K562 (cell line): ENCODE results near the gene PRRC2C. TPM values are rescaled to one million over a fixed set of nuclear protein-coding genes. Genes with fewer than 3 reads are reported as not detected.

Source experiments
- BRF2 ChIP-seq: IDR thresholded peaks from 3 replicates; pipeline ENCODE4 v1.6.1; 2011; ENCODE audit warnings: borderline replicate concordance, mild to moderate bottlenecking; ENCODE audit not compliant: insufficient read length, insufficient read depth
- CBFA2T3 ChIP-seq: fragments of 450-650 bp; IDR thresholded peaks from 2 replicates; pipeline ENCODE4 v1.6.1; 2017
- CREBBP ChIP-seq: IDR thresholded peaks from one replicate; pipeline ENCODE4 v1.6.1; 2012; ENCODE audit warnings: low read depth, mild to moderate bottlenecking, control low read depth, inconsistent platforms, low read length
- FOSL1 ChIP-seq: fragments of 200-800 bp; sonication (Bioruptor generic); conservative IDR thresholded peaks from 2 replicates; pipeline ENCODE4 v1.6.1; 2016; ENCODE audit warnings: missing genetic modification characterization, missing compliant biosample characterization
- HES1 ChIP-seq: fragments of 450-650 bp; IDR thresholded peaks from 2 replicates; pipeline ENCODE4 v1.6.1; 2016; ENCODE audit warnings: low read depth, mild to moderate bottlenecking, moderate library complexity
- IFI16 ChIP-seq: fragments of 250-450 bp; sonication (Bioruptor Pico); IDR thresholded peaks from 2 replicates; pipeline ENCODE4 v2.1.2; 2022; ENCODE audit warnings: mild to moderate bottlenecking, inconsistent platforms
- ILK ChIP-seq: fragments of 450-650 bp; IDR thresholded peaks from 2 replicates; pipeline ENCODE4 v1.6.1; 2016; ENCODE audit warnings: missing genetic modification characterization, low read depth, mild to moderate bottlenecking, missing compliant biosample characterization, moderate library complexity, borderline replicate concordance
- IRF2 ChIP-seq: sonication (generic); formaldehyde crosslinking; IDR thresholded peaks from 2 replicates; pipeline ENCODE4 v1.8.1; 2022; ENCODE audit warnings: mild to moderate bottlenecking, missing genetic modification reagents
- KAT2B ChIP-seq: IDR thresholded peaks from one replicate; pipeline ENCODE4 v1.6.1; 2012; ENCODE audit warnings: low read depth, mild to moderate bottlenecking, control low read depth, inconsistent platforms, low read length, moderate library complexity
- MAFF ChIP-seq: IDR thresholded peaks from 2 replicates; pipeline ENCODE4 v1.6.1; 2012; ENCODE audit warnings: low read length, improper control_type of control experiment
- NR3C1 ChIP-seq: sonication (generic); formaldehyde crosslinking; IDR thresholded peaks from 2 replicates; pipeline ENCODE4 v1.8.1; 2022; ENCODE audit warnings: missing genetic modification reagents
- PBX2 ChIP-seq, 2 experiments: IDR thresholded peaks in 1 of 2; conservative IDR thresholded peaks in 1 of 2; 2 replicates each; pipeline ENCODE4 v1.6.1; 2016; ENCODE audit warnings: low read depth in 2 of 2, mild to moderate bottlenecking in 1 of 2, missing compliant biosample characterization in 1 of 2, missing genetic modification characterization in 1 of 2, moderate library complexity in 1 of 2
- SLC30A9 ChIP-seq: fragments of 250-450 bp; sonication (Bioruptor Pico); IDR thresholded peaks from 2 replicates; pipeline ENCODE4 v1.8.0; 2022; ENCODE audit warnings: mild to moderate bottlenecking, moderate library complexity
- TAF7 ChIP-seq: fragments of 450-650 bp; IDR thresholded peaks from 2 replicates; pipeline ENCODE4 v1.6.1; 2016; ENCODE audit warnings: missing genetic modification characterization, missing compliant biosample characterization
- TFAM ChIP-seq: fragments of 250-450 bp; sonication (Bioruptor Pico); conservative IDR thresholded peaks from 2 replicates; pipeline ENCODE4 v1.5.0; 2021; ENCODE audit warnings: mild to moderate bottlenecking, moderate library complexity
- polyA plus RNA-seq, 8 experiments: library from polyadenylated mRNA; depleted of rRNA in 4 of 8; stranded (reverse) in 5 of 8; unstranded in 3 of 8; fragments of >200 nt; fragmentation: Nextera tagmentation in 2 of 8; fragmentation: Illumina TruSeq in 1 of 8; extraction: Ambion mirVana in 2 of 8; extraction: Trizol in 1 of 8; gene quantifications; 2 replicates each; pipeline versions ENCODE4 v1.2.1 to v1.2.3, GENCODE V29; 2011 to 2014; ENCODE audit warnings: inconsistent platforms in 1 of 8, missing spikeins in 1 of 8
- total RNA-seq, 7 experiments: library from RNA; depleted of rRNA in 6 of 7; stranded (reverse); fragments of >200 nt in 6 of 7; fragmentation: Illumina TruSeq in 2 of 7; extraction: Trizol in 2 of 7; gene quantifications; 2 replicates each; pipeline versions ENCODE4 v1.2.1 to v1.2.3, GENCODE V29; 2011 to 2021; ENCODE audit warnings: low replicate concordance in 1 of 7
- TF ChIP-seq, protein P1 (sequence below): fragments of 450-650 bp; IDR thresholded peaks from 2 replicates; pipeline ENCODE4 v1.6.1; 2017; ENCODE audit warnings: antibody characterized with exemption, mild to moderate bottlenecking
- TF ChIP-seq, protein P2 (sequence below): fragments of 450-650 bp; IDR thresholded peaks from 2 replicates; pipeline ENCODE4 v1.6.1; 2016; ENCODE audit warnings: missing biosample characterization, missing genetic modification characterization

Gene PRRC2C
- total and polyA plus RNA-seq, 9 of the 15 experiments (the other 6 are each of a cell fraction or from before 2014, with no cell fraction given): 61.9 to 237 (median 105) TPM

- no peak for TF ChIP-seq SLC30A9 (CRISPR knock-in tag)
- TF ChIP-seq FOSL1: no peak
- no peak for TF ChIP-seq MAFF
- TF ChIP-seq, protein P1, sequence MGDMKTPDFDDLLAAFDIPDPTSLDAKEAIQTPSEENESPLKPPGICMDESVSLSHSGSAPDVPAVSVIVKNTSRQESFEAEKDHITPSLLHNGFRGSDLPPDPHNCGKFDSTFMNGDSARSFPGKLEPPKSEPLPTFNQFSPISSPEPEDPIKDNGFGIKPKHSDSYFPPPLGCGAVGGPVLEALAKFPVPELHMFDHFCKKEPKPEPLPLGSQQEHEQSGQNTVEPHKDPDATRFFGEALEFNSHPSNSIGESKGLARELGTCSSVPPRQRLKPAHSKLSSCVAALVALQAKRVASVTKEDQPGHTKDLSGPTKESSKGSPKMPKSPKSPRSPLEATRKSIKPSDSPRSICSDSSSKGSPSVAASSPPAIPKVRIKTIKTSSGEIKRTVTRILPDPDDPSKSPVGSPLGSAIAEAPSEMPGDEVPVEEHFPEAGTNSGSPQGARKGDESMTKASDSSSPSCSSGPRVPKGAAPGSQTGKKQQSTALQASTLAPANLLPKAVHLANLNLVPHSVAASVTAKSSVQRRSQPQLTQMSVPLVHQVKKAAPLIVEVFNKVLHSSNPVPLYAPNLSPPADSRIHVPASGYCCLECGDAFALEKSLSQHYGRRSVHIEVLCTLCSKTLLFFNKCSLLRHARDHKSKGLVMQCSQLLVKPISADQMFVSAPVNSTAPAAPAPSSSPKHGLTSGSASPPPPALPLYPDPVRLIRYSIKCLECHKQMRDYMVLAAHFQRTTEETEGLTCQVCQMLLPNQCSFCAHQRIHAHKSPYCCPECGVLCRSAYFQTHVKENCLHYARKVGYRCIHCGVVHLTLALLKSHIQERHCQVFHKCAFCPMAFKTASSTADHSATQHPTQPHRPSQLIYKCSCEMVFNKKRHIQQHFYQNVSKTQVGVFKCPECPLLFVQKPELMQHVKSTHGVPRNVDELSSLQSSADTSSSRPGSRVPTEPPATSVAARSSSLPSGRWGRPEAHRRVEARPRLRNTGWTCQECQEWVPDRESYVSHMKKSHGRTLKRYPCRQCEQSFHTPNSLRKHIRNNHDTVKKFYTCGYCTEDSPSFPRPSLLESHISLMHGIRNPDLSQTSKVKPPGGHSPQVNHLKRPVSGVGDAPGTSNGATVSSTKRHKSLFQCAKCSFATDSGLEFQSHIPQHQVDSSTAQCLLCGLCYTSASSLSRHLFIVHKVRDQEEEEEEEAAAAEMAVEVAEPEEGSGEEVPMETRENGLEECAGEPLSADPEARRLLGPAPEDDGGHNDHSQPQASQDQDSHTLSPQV: no peak; the same call in 1 of the 2 replicates
- no peak for TF ChIP-seq NR3C1 (CRISPR knock-in tag)
- no peak for TF ChIP-seq PBX2 (CRISPR knock-in tag; IDR thresholded peaks at IDR 0.05; ENCODE audit: low read depth)
- TF ChIP-seq PBX2 (tag; conservative IDR thresholded peaks at IDR 0.05; ENCODE audit: low read depth): no peak
- no peak for TF ChIP-seq IRF2 (CRISPR knock-in tag)
- TF ChIP-seq, protein P2, sequence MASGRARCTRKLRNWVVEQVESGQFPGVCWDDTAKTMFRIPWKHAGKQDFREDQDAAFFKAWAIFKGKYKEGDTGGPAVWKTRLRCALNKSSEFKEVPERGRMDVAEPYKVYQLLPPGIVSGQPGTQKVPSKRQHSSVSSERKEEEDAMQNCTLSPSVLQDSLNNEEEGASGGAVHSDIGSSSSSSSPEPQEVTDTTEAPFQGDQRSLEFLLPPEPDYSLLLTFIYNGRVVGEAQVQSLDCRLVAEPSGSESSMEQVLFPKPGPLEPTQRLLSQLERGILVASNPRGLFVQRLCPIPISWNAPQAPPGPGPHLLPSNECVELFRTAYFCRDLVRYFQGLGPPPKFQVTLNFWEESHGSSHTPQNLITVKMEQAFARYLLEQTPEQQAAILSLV (tag): no peak
- no peak for TF ChIP-seq KAT2B
- TF ChIP-seq CBFA2T3: peak; percentile 56; the same call in 1 of the 2 replicates
- peak; percentile 27; the same call in 1 of the 2 replicates for TF ChIP-seq HES1
- peak; percentile 96 for TF ChIP-seq CREBBP
- no peak for TF ChIP-seq TFAM (CRISPR knock-in tag)
- TF ChIP-seq TAF7 (tag): 0 out of 2 replicates have a peak, but pooled peaks have one; percentile 27
- no peak for TF ChIP-seq ILK (tag)
- TF ChIP-seq BRF2: no peak
- TF ChIP-seq IFI16 (CRISPR knock-in tag): no peak
Observed at GRCh38 chr1:171484760-171485374, 463 bp upstream of the PRRC2C start (continued).
